ENCODE results near the gene TUBAL3.

TUBAL3 gene

GRCh38 chr10:5446390-5446926, 41.8 kb upstream of the TUBAL3 start (continued):
- peak; percentile 72 for TF ChIP-seq PATZ1 (tag by site-specific recombination; IDR thresholded peaks at IDR 0.05)
- no peak for TF ChIP-seq ZNF777 (tag by site-specific recombination; IDR thresholded peaks at IDR 0.05; ENCODE audit: borderline replicate concordance)
- TF ChIP-seq ZNF324 (tag by site-specific recombination; IDR thresholded peaks at IDR 0.05) = no peak
- TF ChIP-seq ZNF561 (tag by site-specific recombination; IDR thresholded peaks at IDR 0.05; ENCODE audit: borderline replicate concordance) = no peak; the same call in 1 of the 2 replicates
- no peak for TF ChIP-seq ZBTB49 (tag by site-specific recombination; IDR thresholded peaks at IDR 0.05; ENCODE audit: low read depth)
- TF ChIP-seq ZNF211 (tag by site-specific recombination; IDR thresholded peaks at IDR 0.05; ENCODE audit: low read depth) = no peak
- TF ChIP-seq ZNF146 (tag by site-specific recombination; IDR thresholded peaks at IDR 0.05) = no peak
- TF ChIP-seq ZNF19 (tag by site-specific recombination; IDR thresholded peaks at IDR 0.05; ENCODE audit: low read depth) = no peak
- TF ChIP-seq ZSCAN16 (tag by site-specific recombination; IDR thresholded peaks at IDR 0.05) = no peak
- no peak for TF ChIP-seq ZNF658 (tag by site-specific recombination; IDR thresholded peaks at IDR 0.05)
- no peak for TF ChIP-seq ZNF544 (tag by site-specific recombination; IDR thresholded peaks at IDR 0.05)
- no peak for TF ChIP-seq ZBTB6 (tag by site-specific recombination; IDR thresholded peaks at IDR 0.05)
- no peak for TF ChIP-seq ZNF585B (tag by site-specific recombination; IDR thresholded peaks at IDR 0.05)
- no peak for TF ChIP-seq ZEB2 (tag by site-specific recombination; IDR thresholded peaks at IDR 0.05)
- TF ChIP-seq YY2 (tag by site-specific recombination; IDR thresholded peaks at IDR 0.05) = no peak
- no peak for TF ChIP-seq ZNF37A (tag by site-specific recombination; IDR thresholded peaks at IDR 0.05)
- TF ChIP-seq ZNF529 (tag by site-specific recombination; IDR thresholded peaks at IDR 0.05; ENCODE audit: insufficient replicate concordance) = no peak
- TF ChIP-seq ZNF664 (tag by site-specific recombination; IDR thresholded peaks at IDR 0.05) = no peak
- TF ChIP-seq ZSCAN4 (tag by site-specific recombination; IDR thresholded peaks at IDR 0.05) = no peak
- TF ChIP-seq ZNF404 (tag by site-specific recombination; IDR thresholded peaks at IDR 0.05) = no peak
- no peak for TF ChIP-seq ZNF707 (tag by site-specific recombination; IDR thresholded peaks at IDR 0.05)
- no peak for TF ChIP-seq ZFP41 (tag by site-specific recombination; IDR thresholded peaks at IDR 0.05; ENCODE audit: borderline replicate concordance)
- TF ChIP-seq EGR2 (tag by site-specific recombination; IDR thresholded peaks at IDR 0.05; ENCODE audit: low read depth) = no peak
- no peak for TF ChIP-seq ZNF560 (tag by site-specific recombination; IDR thresholded peaks at IDR 0.05; ENCODE audit: borderline replicate concordance)
- peak; percentile 57; the same call in 1 of the 2 replicates for TF ChIP-seq GLIS1 (tag by site-specific recombination; IDR thresholded peaks at IDR 0.05)
- TF ChIP-seq ZBTB11 (tag by site-specific recombination; conservative IDR thresholded peaks at IDR 0.05; ENCODE audit: low read depth) = no peak; the same call in 1 of the 2 replicates
- no peak; the same call in 1 of the 2 replicates for TF ChIP-seq REST (tag by site-specific recombination; IDR thresholded peaks at IDR 0.05)
